HG03108 (cell line): ENCODE measurements around the gene ZC3HAV1.
A peak's percentile ranks its signal among the peaks of the same experiment; 100 is the strongest.
"Not testable (repeated sequence)": the region's sequence is repeated elsewhere in the genome, so short reads cannot be mapped to it uniquely, and the experiment has no call there.

Experiments used
- ATAC-seq: cut with Tn5 transposase; IDR thresholded peaks from one replicate; pipeline ENCODE4 v1.9.1; 2021; ENCODE audit warnings: moderate library complexity; ENCODE audit not compliant: unreplicated experiment

ZC3HAV1 gene

GRCh38 chr7:139088268-139088667 lies 21.3 kb downstream of the ZC3HAV1 start:
- ATAC-seq: no peak

- ATAC-seq: no peak
These were observed 22.3 kb downstream of the ZC3HAV1 start for GRCh38 chr7:139087212-139087611.

GRCh38 chr7:139086454-139086853 lies 23.1 kb downstream of the ZC3HAV1 start:
- no peak for ATAC-seq

- no peak for ATAC-seq
These were observed 24.8 kb downstream of the ZC3HAV1 start for GRCh38 chr7:139084709-139085108.

GRCh38 chr7:139081584-139081983 lies 27.9 kb downstream of the ZC3HAV1 start:
- no peak for ATAC-seq

GRCh38 chr7:139080905-139081304 lies 28.6 kb downstream of the ZC3HAV1 start:
- ATAC-seq: no peak

GRCh38 chr7:139079861-139080260 lies 29.7 kb downstream of the ZC3HAV1 start:
- ATAC-seq: no peak

GRCh38 chr7:139078911-139079310 lies 30.6 kb downstream of the ZC3HAV1 start:
- ATAC-seq: no peak

GRCh38 chr7:139078399-139078798 lies 31.1 kb downstream of the ZC3HAV1 start:
- no peak for ATAC-seq

- not testable (repeated sequence) for ATAC-seq
These were observed 31.8 kb downstream of the ZC3HAV1 start for GRCh38 chr7:139077706-139078105.

GRCh38 chr7:139075871-139076686 lies 33.4 kb downstream of the ZC3HAV1 start:
- ATAC-seq: no peak

- peak; percentile 87 for ATAC-seq
These were observed 34.4 kb downstream of the ZC3HAV1 start for GRCh38 chr7:139075031-139075652.

- ATAC-seq: no peak
These were observed 36.7 kb downstream of the ZC3HAV1 start for GRCh38 chr7:139072796-139073195.

- ATAC-seq: no peak
These were observed 37.8 kb downstream of the ZC3HAV1 start for GRCh38 chr7:139071680-139072079.

GRCh38 chr7:139068544-139069399 lies 40.7 kb downstream of the ZC3HAV1 start:
- no peak for ATAC-seq

GRCh38 chr7:139066315-139066714 lies 43.2 kb downstream of the ZC3HAV1 start:
- no peak for ATAC-seq

- ATAC-seq: no peak
These were observed 44.2 kb downstream of the ZC3HAV1 start for GRCh38 chr7:139065323-139065722.

GRCh38 chr7:139061416-139061815 lies 48.1 kb downstream of the ZC3HAV1 start:
- ATAC-seq: no peak

GRCh38 chr7:139060695-139061237 lies 48.8 kb downstream of the ZC3HAV1 start:
- no peak for ATAC-seq

- ATAC-seq: no peak
These were observed 49.6 kb downstream of the ZC3HAV1 start for GRCh38 chr7:139059905-139060304.

- ATAC-seq: no peak
These were observed 50.6 kb downstream of the ZC3HAV1 start for GRCh38 chr7:139058943-139059342.
